ENCODE measurements around the gene HDAC1.

DNA sequence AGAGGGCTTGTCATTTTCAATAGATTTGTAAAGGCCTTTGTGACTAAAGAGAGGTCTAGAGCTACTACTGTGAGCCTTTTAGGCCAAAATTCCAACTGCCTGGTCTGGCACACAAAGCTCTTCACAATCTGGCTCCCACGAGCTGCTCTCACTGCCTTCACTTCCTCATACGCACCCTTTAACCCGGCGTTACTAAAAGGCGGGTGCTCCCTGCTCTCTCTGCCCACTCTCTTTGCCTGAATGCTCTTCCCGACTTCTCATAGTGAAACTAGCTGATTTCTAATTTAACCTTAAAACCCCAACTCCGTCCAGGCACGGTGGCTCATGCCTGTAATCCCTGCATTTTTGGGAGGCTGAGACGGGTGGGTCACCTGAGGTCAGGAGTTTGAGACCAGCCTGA, 88.2 kb downstream of the HDAC1 start:
- TF ChIP-seq POLR2A (IDR thresholded peaks at IDR 0.05; ENCODE audit: low read depth, low read length): no peak
- TF ChIP-seq BHLHE40 (IDR thresholded peaks at IDR 0.05; ENCODE audit: low read depth, low read length): no peak
- TF ChIP-seq RAD21 (IDR thresholded peaks at IDR 0.05; ENCODE audit: low read length): no peak
- TF ChIP-seq MAFK (IDR thresholded peaks at IDR 0.05; ENCODE audit: low read depth, low read length): no peak
- TF ChIP-seq, protein P1, sequence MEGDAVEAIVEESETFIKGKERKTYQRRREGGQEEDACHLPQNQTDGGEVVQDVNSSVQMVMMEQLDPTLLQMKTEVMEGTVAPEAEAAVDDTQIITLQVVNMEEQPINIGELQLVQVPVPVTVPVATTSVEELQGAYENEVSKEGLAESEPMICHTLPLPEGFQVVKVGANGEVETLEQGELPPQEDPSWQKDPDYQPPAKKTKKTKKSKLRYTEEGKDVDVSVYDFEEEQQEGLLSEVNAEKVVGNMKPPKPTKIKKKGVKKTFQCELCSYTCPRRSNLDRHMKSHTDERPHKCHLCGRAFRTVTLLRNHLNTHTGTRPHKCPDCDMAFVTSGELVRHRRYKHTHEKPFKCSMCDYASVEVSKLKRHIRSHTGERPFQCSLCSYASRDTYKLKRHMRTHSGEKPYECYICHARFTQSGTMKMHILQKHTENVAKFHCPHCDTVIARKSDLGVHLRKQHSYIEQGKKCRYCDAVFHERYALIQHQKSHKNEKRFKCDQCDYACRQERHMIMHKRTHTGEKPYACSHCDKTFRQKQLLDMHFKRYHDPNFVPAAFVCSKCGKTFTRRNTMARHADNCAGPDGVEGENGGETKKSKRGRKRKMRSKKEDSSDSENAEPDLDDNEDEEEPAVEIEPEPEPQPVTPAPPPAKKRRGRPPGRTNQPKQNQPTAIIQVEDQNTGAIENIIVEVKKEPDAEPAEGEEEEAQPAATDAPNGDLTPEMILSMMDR (conservative IDR thresholded peaks at IDR 0.05; ENCODE audit: low read depth, low read length): no peak
- no peak for TF ChIP-seq RFX5 (IDR thresholded peaks at IDR 0.05; ENCODE audit: low read depth, low read length)
- TF ChIP-seq SMC3 (IDR thresholded peaks at IDR 0.05; ENCODE audit: low read depth, low read length): no peak
- no peak for TF ChIP-seq CHD1 (IDR thresholded peaks at IDR 0.05; ENCODE audit: low read depth, low read length)
- TF ChIP-seq MXI1 (IDR thresholded peaks at IDR 0.05; ENCODE audit: borderline replicate concordance, low read depth, low read length): no peak
- no peak for TF ChIP-seq RCOR1 (IDR thresholded peaks at IDR 0.05; ENCODE audit: insufficient replicate concordance, low read length)
- TF ChIP-seq FOS (IDR thresholded peaks at IDR 0.05; ENCODE audit: low read depth, low read length): no peak
- TF ChIP-seq, protein P2, sequence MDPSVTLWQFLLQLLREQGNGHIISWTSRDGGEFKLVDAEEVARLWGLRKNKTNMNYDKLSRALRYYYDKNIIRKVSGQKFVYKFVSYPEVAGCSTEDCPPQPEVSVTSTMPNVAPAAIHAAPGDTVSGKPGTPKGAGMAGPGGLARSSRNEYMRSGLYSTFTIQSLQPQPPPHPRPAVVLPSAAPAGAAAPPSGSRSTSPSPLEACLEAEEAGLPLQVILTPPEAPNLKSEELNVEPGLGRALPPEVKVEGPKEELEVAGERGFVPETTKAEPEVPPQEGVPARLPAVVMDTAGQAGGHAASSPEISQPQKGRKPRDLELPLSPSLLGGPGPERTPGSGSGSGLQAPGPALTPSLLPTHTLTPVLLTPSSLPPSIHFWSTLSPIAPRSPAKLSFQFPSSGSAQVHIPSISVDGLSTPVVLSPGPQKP (IDR thresholded peaks at IDR 0.05; ENCODE audit: borderline replicate concordance, low read depth, low read length): no peak
- no peak for TF ChIP-seq NFE2L2 (IDR thresholded peaks at IDR 0.05; ENCODE audit: low read depth, low read length)

Data from IMR-90 (cell line).